Endodermal cell (in vitro differentiated cells): Measurements from ENCODE around the gene ROBO1. TPM values are rescaled to one million over a fixed set of nuclear protein-coding genes. Genes with fewer than 3 reads are reported as not detected.

Experiments
- DNase-seq: peaks from one replicate; pipeline ENCODE4 v3.0.0-alpha.2; 2017
- H3K27ac ChIP-seq: 2 replicates; pipeline ENCODE4 v1.5.1; 2013; ENCODE audit warnings: mild to moderate bottlenecking, low read depth, low read length, moderate library complexity
- H3K27me3 ChIP-seq: 2 replicates; pipeline ENCODE4 v1.6.1; 2013; ENCODE audit warnings: mild to moderate bottlenecking, low read length, moderate library complexity; ENCODE audit not compliant: insufficient read depth, control insufficient read depth, poor library complexity, severe bottlenecking
- H3K36me3 ChIP-seq: 2 replicates; pipeline ENCODE4 v1.7.0; 2013; ENCODE audit warnings: mild to moderate bottlenecking, low read length, moderate library complexity; ENCODE audit not compliant: control insufficient read depth, insufficient read depth
- H3K4me1 ChIP-seq: one replicate; pipeline ENCODE4 v1.7.0; 2013; ENCODE audit warnings: low read length; ENCODE audit not compliant: control insufficient read depth, insufficient read depth
- H3K4me3 ChIP-seq: 2 replicates; pipeline ENCODE4 v1.5.1; 2013; ENCODE audit warnings: mild to moderate bottlenecking, low read length, moderate library complexity
- H3K9ac ChIP-seq: 2 replicates; pipeline ENCODE4 v1.6.1; 2013; ENCODE audit warnings: mild to moderate bottlenecking, low read length, moderate library complexity; ENCODE audit not compliant: poor library complexity, severe bottlenecking; ENCODE audit errors: extremely low read depth
- H3K9me3 ChIP-seq: 2 replicates; pipeline ENCODE4 v1.6.1; 2013; ENCODE audit warnings: mild to moderate bottlenecking, low read length, moderate library complexity; ENCODE audit not compliant: control insufficient read depth
- H3K27ac Mint-ChIP-seq: 2 replicates; pipeline ENCODE4 v1.8.0; 2020; ENCODE audit warnings: mixed read lengths
- H3K27me3 Mint-ChIP-seq: 2 replicates; pipeline ENCODE4 v1.8.0; 2021; ENCODE audit warnings: mild to moderate bottlenecking, mixed read lengths; ENCODE audit not compliant: insufficient read depth
- H3K36me3 Mint-ChIP-seq: 2 replicates; pipeline ENCODE4 v1.8.0; 2020; ENCODE audit warnings: low read depth, mixed read lengths
- H3K4me1 Mint-ChIP-seq: 2 replicates; pipeline ENCODE4 v1.8.0; 2020; ENCODE audit warnings: mixed read lengths
- H3K4me3 Mint-ChIP-seq: 2 replicates; pipeline ENCODE4 v1.8.0; 2020; ENCODE audit warnings: mild to moderate bottlenecking, moderate library complexity, mixed read lengths
- H3K9me3 Mint-ChIP-seq: 2 replicates; pipeline ENCODE4 v1.8.0; 2020; ENCODE audit warnings: mild to moderate bottlenecking, mixed read lengths
- WGBS, 2 experiments: methylation state at CpG; one replicate each; pipeline versions ENCODE4 v1.1.5 to v1.1.7; 2013; ENCODE audit warnings: missing lambda C conversion rate in 2 of 2, mixed read lengths in 1 of 2; ENCODE audit not compliant: insufficient coverage in 1 of 2, insufficient read length in 1 of 2; 5-methylcytosine and 5-hydroxymethylcytosine counted together
- total RNA-seq, 2 donors: library from RNA; stranded (reverse); fragmentation: NEBNext Ultra II Directional in 1 of 2; extraction: Animal tissue kit (Norgen Biotek cat#: 25700) in 1 of 2; gene quantifications; 2 replicates in 1 of 2; 3 replicates in 1 of 2; pipeline ENCODE4 v1.2.1, GENCODE V29; 2021
- TF ChIP-seq, protein P1 (sequence below): fragments of 200-600 bp; sonication (generic); conservative IDR thresholded peaks from 2 replicates; pipeline ENCODE4 v1.5.0; 2021; ENCODE audit warnings: antibody characterized with exemption, mild to moderate bottlenecking

ROBO1 gene
- total RNA-seq, 2 donors from 2014 or later = 74.8 to 75.9 TPM

DNA sequence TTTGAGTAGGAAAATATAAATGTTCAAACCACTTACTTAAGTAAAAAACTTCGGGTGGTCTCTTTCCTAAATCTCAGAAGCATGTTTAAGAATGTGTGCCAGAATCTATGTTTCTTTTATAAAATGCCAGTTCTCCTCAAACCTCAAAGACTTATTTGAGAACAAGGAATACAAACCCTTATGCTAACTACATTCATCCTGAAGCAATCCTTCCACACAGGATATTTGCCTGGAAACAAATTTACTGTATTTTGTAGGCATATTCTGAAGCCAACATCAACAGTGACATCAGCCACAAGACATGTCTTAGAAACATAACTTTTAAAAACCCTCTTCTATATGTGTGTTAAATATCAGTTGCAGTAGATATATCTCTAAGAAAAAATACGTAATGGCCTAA, 1077.0 kb downstream of the ROBO1 start:
- Histone ChIP-seq H3K27ac (no peak overlapping the region), H3K9me3 (no peaks in the 10 kb centered on the region), H3K4me1 (no peaks in the 10 kb centered on the region), H3K36me3 (no peaks in the 10 kb centered on the region), H3K27me3 (peaks cover 5% of the 10 kb centered on the region), H3K9ac (no peak overlapping the region), H3K4me3 (no peak overlapping the region)
- Mint-ChIP-seq H3K4me1 (no peaks in the 10 kb centered on the region), H3K27ac (no peak overlapping the region), H3K36me3 (peaks cover 30% of the 10 kb centered on the region), H3K27me3 (no peaks in the 10 kb centered on the region), H3K9me3 (no peaks in the 10 kb centered on the region), H3K4me3 (no peak overlapping the region)
- WGBS, 2 experiments = 100% methylated on average over 1 of the region's 2 CpGs; no CpG with 5 or more reads in 1 of the 2 experiments
- no peak for DNase-seq
- TF ChIP-seq, protein P1, sequence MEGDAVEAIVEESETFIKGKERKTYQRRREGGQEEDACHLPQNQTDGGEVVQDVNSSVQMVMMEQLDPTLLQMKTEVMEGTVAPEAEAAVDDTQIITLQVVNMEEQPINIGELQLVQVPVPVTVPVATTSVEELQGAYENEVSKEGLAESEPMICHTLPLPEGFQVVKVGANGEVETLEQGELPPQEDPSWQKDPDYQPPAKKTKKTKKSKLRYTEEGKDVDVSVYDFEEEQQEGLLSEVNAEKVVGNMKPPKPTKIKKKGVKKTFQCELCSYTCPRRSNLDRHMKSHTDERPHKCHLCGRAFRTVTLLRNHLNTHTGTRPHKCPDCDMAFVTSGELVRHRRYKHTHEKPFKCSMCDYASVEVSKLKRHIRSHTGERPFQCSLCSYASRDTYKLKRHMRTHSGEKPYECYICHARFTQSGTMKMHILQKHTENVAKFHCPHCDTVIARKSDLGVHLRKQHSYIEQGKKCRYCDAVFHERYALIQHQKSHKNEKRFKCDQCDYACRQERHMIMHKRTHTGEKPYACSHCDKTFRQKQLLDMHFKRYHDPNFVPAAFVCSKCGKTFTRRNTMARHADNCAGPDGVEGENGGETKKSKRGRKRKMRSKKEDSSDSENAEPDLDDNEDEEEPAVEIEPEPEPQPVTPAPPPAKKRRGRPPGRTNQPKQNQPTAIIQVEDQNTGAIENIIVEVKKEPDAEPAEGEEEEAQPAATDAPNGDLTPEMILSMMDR = no peak

DNA sequence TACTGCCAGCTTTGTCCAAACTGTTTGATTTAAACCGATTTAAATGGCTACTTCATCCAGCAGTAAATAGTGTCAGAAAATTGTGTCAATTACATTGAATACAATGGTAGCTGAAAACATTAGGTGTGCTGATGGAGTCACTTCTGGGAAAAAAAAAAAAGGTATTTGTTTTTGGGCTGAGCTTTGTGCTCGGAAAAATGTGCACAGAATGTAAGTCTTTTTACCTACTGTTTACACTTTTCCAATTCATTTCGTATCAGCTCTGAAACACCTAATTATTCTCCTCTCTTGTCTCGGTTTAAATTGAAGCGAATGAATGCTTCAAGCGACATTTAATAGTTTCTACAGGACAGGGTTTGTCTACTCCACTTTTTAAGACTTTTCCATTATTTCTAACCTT, 1078.4 kb downstream of the ROBO1 start:
- H3K27ac ChIP-seq = no peak overlapping the region

DNA sequence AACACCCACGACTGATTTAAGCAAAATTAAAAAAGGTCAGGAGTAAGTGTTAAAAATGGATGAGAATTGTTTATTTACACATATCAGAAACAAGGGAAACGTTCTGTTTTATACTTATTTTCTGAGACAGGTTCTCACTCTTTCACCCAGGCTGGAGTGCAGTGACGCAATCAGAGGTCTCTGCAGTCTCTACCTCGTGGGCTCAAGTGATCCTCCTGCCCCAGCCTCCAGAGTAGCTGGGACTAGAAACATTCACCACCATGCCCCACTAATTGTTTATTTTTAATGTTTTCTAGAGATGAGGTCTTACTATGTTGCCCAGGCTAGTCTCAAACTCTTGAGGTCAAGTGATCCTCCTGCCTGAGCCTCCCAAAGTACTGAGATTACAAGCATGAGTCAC, 1080.3 kb downstream of the ROBO1 start:
- no peak overlapping the region for H3K4me3 ChIP-seq
- no peaks in the 10 kb centered on the region for H3K4me1 ChIP-seq
- TF ChIP-seq, protein P1 = no peak
- H3K27ac ChIP-seq = no peak overlapping the region
- no peaks in the 10 kb centered on the region for H3K9me3 Mint-ChIP-seq
- no peak overlapping the region for H3K27ac Mint-ChIP-seq
- H3K4me3 Mint-ChIP-seq = no peak overlapping the region
- DNase-seq = no peak
- peaks cover 43% of the 10 kb centered on the region for H3K36me3 Mint-ChIP-seq
- H3K9ac ChIP-seq = no peak overlapping the region
- H3K4me1 Mint-ChIP-seq = no peaks in the 10 kb centered on the region
- no peaks in the 10 kb centered on the region for H3K36me3 ChIP-seq
- 95 to 100% methylated on average over 3 to 4 of the region's 4 CpGs for WGBS, 2 experiments
- H3K27me3 ChIP-seq = no peaks in the 10 kb centered on the region
- no peaks in the 10 kb centered on the region for H3K9me3 ChIP-seq
- H3K27me3 Mint-ChIP-seq = no peaks in the 10 kb centered on the region

More for the DNA sequence above, 1078.4 kb downstream of the ROBO1 start:
- 81 to 100% methylated on average over 3 to 6 of the region's 6 CpGs for WGBS, 2 experiments
- Mint-ChIP-seq H3K27ac (no peak overlapping the region), H3K4me1 (no peaks in the 10 kb centered on the region), H3K4me3 (no peak overlapping the region), H3K27me3 (no peaks in the 10 kb centered on the region), H3K9me3 (no peaks in the 10 kb centered on the region), H3K36me3 (peaks cover 39% of the 10 kb centered on the region)
- no peaks in the 10 kb centered on the region for H3K36me3 ChIP-seq
- H3K9ac ChIP-seq = no peak overlapping the region
- no peaks in the 10 kb centered on the region for H3K9me3 ChIP-seq
- DNase-seq = no peak
- TF ChIP-seq, protein P1 = no peak
- H3K4me1 ChIP-seq = no peaks in the 10 kb centered on the region
- H3K27me3 ChIP-seq = peaks cover 5% of the 10 kb centered on the region
- no peak overlapping the region for H3K4me3 ChIP-seq
